Gastrocnemius medialis (tissue), 4 donors: ENCODE measurements around the gene AQP9.

Experiments
- POLR2A ChIP-seq, 2 donors: fragments of 450-650 bp; IDR thresholded peaks; one replicate each; pipeline ENCODE4 v1.6.1; 2017; ENCODE audit warnings: antibody characterized with exemption in 2 of 2, mild to moderate bottlenecking in 2 of 2, moderate library complexity in 2 of 2
- TF ChIP-seq, protein P1 (sequence below), 5 experiments: fragments of 450-650 bp in 3 of 5; fragments of 200-600 bp in 2 of 5; sonication (generic) in 2 of 5; IDR thresholded peaks in 4 of 5; conservative IDR thresholded peaks in 1 of 5; 1 replicate in 4 of 5; 2 replicates in 1 of 5; pipeline ENCODE4 v1.5.1; 2016 to 2019; ENCODE audit warnings: antibody characterized with exemption in 5 of 5, mild to moderate bottlenecking in 3 of 5, moderate library complexity in 3 of 5

DNA sequence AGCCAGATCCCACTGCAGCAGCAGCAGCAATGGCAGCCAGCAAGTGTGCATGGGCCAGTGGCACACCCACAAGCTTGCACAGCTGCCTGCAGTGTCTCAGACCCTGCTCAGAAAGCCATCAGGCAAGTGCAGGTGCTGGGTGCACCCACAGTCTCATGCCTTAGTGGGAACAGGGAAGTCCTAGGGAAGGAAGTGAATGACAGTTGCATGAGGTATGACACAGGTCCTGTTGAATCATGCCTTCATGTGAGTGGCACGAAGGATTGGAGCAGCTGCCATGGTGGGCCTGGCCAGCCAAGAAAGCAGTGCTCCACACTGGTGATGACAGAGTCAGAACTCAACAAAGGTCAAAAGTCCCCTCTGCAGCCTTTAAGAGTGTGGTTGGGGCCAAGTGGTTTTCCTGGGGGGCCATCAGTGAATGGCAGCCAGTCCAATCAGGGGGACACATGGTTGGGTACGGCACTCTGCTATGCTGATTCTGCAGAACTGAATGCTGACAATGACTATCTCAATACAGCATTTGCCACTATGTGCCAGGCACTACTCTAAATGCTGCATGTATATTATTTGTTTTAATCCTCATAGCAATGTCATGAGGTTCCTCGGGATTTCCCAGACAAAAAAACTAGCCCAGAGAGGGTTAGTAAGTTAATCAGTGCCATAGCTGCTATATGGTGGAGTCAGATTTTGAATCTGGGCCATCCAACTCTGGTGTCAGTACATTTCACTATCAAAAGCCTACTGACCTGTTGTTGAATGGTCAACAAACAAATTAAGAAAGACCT is 94.3 kb downstream of the AQP9 start:
- TF ChIP-seq, protein P1, sequence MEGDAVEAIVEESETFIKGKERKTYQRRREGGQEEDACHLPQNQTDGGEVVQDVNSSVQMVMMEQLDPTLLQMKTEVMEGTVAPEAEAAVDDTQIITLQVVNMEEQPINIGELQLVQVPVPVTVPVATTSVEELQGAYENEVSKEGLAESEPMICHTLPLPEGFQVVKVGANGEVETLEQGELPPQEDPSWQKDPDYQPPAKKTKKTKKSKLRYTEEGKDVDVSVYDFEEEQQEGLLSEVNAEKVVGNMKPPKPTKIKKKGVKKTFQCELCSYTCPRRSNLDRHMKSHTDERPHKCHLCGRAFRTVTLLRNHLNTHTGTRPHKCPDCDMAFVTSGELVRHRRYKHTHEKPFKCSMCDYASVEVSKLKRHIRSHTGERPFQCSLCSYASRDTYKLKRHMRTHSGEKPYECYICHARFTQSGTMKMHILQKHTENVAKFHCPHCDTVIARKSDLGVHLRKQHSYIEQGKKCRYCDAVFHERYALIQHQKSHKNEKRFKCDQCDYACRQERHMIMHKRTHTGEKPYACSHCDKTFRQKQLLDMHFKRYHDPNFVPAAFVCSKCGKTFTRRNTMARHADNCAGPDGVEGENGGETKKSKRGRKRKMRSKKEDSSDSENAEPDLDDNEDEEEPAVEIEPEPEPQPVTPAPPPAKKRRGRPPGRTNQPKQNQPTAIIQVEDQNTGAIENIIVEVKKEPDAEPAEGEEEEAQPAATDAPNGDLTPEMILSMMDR (IDR thresholded peaks at IDR 0.05 in 4 of 5, conservative IDR thresholded peaks at IDR 0.05 in 1 of 5) = no peak
- no peak for TF ChIP-seq POLR2A (IDR thresholded peaks at IDR 0.05)
